ENCODE data around the gene FAM53B.

FAM53B gene

DNA sequence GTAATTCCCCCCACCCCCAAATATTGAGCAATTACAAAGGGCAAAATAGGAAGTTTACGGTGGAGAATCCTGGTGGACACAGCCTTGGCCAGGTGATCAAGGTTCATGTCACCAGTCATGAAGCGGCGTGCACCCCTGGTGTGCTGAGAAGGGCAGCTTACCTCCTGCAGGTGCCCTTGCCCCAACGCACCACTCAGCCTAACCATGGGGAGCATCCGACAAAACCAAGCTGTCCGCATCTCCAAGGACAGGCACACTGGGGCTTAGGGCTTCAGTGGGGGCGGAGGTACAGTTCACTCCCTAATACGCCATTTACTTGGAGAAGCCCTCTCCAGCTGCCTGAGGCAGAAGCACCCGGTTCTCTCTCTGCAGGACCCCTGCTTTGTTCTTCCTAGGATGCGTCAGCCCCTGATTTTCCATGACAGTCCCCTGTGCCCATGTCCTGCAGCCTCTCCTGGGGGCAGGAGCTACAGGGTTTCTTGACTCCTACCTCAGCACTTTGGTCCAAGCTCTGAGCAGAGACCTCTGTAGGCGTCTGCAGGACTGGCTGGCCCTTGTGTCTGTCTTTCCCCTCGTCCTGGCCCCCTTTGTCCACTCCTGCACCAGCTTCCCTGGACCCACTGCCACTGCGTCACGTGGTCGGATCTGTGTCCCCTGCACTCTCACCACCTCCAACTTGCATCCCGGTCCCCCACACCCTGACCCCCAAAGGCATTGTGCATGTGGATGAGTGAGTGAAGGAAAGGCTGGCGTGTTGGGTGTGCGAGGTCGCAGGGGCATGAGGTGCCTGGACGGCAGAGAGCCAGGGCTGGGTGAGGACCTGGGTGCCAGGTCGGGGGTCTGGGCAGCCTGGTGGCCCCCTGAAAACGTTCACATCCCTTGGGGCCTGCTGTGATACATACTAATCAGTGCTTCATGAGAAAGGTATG, 168.8 kb downstream of the FAM53B start:
- DNase-seq (ENCODE audit: low read depth) = no peak

DNA sequence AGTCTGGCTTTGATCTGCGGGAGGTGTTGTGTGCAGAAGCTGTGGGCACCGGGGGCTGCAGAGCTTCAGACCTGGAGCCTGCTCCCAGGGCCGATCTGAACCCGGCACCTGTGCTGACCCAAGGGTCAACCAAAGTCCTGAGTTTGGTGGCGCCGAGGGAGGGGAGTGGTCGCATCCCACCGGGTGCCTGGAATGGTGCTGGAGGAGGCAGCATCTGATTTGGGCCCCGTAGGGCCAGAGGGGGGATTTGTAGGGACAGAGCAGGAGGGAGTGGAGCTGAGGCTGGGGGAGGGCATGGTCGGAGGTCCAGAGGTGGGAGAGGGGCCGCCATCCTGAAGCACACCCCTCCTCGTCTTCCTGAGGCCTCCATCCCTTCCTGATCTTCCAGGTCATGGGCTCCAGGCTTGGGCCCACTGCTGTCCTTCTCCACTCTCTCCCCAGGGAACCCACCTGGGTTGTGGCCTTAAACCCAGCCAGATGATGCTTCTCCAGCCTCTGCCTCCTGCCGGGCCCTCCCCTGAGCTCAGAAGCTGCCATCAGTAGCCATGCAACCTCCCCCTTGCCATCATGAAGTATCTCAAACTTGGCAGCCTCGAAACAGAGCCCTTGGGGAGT, 169.6 kb downstream of the FAM53B start:
- DNase-seq (ENCODE audit: low read depth) = no peak

GRCh38 chr10:124573726-124574455, 170.3 kb downstream of the FAM53B start:
- no peak for DNase-seq (ENCODE audit: low read depth)

DNA sequence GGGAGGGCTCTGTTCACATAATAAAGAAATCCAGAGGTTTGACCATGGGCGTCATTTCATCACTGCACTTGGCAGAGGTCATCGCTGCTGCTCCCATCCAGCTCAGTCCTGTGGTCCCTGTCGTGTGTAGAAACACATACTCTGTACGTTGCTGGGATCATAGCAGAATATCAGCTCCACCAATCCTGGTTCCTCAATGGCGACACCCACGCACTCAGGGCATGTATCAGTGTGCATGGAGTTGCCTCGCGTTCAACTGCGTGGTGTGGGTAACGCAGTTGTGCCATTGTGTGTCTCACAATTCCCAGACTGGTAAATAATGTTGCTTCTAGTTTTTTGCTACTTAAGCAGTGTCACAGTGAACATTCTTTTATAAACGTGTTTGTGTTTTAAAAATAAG, 171.4 kb downstream of the FAM53B start:
- no peak for DNase-seq (ENCODE audit: low read depth)

- DNase-seq (ENCODE audit: low read depth) = no peak
These were observed 173.5 kb downstream of the FAM53B start for GRCh38 chr10:124570646-124571045.

DNA sequence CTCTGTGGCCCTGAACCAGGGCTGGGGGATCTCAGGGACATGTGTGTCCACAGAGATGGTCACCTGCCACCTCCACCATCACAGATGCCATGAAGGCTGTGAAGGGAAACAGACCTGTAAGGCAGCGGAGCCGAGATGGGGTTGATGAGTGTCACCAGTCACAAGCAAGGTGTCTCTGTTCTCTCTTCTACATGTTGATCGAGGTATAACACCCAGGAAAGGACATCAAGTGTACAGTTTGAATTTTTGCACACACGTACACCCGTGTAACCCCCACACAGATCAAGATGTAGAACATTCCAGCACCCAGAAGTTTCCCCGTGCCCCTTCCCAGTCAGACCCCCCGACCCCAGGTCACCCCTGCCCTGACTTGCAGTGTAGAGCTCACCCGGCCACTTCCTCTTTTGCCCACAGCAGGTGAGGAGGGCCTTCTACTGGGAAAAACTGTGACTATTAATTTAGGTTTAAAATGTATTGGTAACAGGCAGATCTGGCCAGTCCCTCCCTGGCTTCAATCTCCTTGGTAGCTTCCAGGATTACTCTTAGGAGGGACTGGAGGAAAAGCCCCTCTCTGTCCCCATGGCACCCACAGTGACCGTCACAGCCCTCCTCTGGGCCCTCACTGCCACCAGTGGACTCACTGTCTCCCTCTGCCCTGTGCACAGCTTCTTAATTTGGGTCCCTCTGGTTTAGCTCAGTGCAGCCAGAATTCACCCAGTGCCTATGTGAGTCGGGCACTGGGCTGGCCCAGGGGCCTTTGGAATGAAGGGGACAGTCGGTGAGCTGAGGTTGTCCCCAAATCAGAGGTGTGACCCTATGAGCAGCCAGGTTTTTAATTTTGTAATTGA, 174.3 kb downstream of the FAM53B start:
- no peak for DNase-seq (ENCODE audit: low read depth)

Measured in CMK (cell line).